Lower leg skin (tissue), 3 donors: ENCODE data around the gene PELI3.

ENCODE experiments used
- CTCF ChIP-seq, 3 donors: fragments of 450-650 bp; IDR thresholded peaks; one replicate each; pipeline ENCODE4 v1.5.1; 2016; ENCODE audit warnings: antibody characterized with exemption in 3 of 3, mild to moderate bottlenecking in 3 of 3, moderate library complexity in 2 of 3
- POLR2A ChIP-seq, 2 donors: fragments of 450-650 bp; IDR thresholded peaks; one replicate each; pipeline ENCODE4 v1.6.1; 2016 to 2017; ENCODE audit warnings: antibody characterized with exemption in 2 of 2, mild to moderate bottlenecking in 1 of 2, moderate library complexity in 1 of 2

- TF ChIP-seq CTCF (IDR thresholded peaks at IDR 0.05) (no peak), POLR2A (IDR thresholded peaks at IDR 0.05) (no peak)
Measured at GRCh38 chr11:66498506-66498905, 31.8 kb downstream of the PELI3 start.
